Thoracic aorta (tissue), 2 donors: ENCODE measurements around the gene FAM81B. TPM values are rescaled to one million over a fixed set of nuclear protein-coding genes. Genes with fewer than 3 reads are reported as not detected.
"Not testable (repeated sequence)": the region's sequence is repeated elsewhere in the genome, so short reads cannot be mapped to it uniquely, and the experiment has no call there.

ENCODE experiments used
- ATAC-seq: fragments of 150-250 bp; one replicate; pipeline ENCODE4 v1.8.0; 2017; ENCODE audit warnings: low read depth; ENCODE audit not compliant: insufficient number of reproducible peaks, low FRiP score
- DNase-seq: peaks from one replicate; pipeline ENCODE4 v3.0.0-alpha.2; 2020; ENCODE audit warnings: low spot score
- H3K27ac ChIP-seq, 2 donors: fragments of 200-600 bp; sonication (generic); 1 replicate in 1 of 2; 2 replicates in 1 of 2; pipeline ENCODE4 v1.5.1; 2016; ENCODE audit warnings: mild to moderate bottlenecking in 2 of 2, moderate library complexity in 2 of 2
- H3K27me3 ChIP-seq: fragments of 200-600 bp; sonication (generic); replicated peaks from 2 replicates; pipeline ENCODE4 v1.6.0; 2016; ENCODE audit warnings: mild to moderate bottlenecking; ENCODE audit not compliant: insufficient read depth
- H3K36me3 ChIP-seq: fragments of 200-600 bp; sonication (generic); one replicate; pipeline ENCODE4 v1.5.1; 2016
- H3K4me1 ChIP-seq, 2 donors: fragments of 200-600 bp; sonication (generic); 1 replicate in 1 of 2; 2 replicates in 1 of 2; pipeline versions ENCODE4 v1.5.1 to v1.6.0; 2016; ENCODE audit warnings: low read depth in 2 of 2, mild to moderate bottlenecking in 1 of 2; ENCODE audit not compliant: control insufficient read depth in 1 of 2
- H3K4me3 ChIP-seq: fragments of 200-600 bp; sonication (generic); 2 replicates; pipeline ENCODE4 v1.5.1; 2016; ENCODE audit warnings: mild to moderate bottlenecking
- H3K9me3 ChIP-seq: fragments of 200-600 bp; sonication (generic); 2 replicates; pipeline ENCODE4 v1.5.1; 2016
- total RNA-seq, 2 donors: library from RNA; depleted of rRNA; stranded (reverse); fragments of >200 nt; gene quantifications; one replicate each; pipeline versions ENCODE4 v1.1.0 to v1.2.3, GENCODE V29; 2016
- TF ChIP-seq, protein P1 (sequence below): fragments of 200-600 bp; sonication (generic); IDR thresholded peaks from one replicate; pipeline ENCODE4 v1.5.1; 2019; ENCODE audit warnings: antibody characterized with exemption

FAM81B gene
- total RNA-seq, 2 donors from 2014 or later = not detected

DNA sequence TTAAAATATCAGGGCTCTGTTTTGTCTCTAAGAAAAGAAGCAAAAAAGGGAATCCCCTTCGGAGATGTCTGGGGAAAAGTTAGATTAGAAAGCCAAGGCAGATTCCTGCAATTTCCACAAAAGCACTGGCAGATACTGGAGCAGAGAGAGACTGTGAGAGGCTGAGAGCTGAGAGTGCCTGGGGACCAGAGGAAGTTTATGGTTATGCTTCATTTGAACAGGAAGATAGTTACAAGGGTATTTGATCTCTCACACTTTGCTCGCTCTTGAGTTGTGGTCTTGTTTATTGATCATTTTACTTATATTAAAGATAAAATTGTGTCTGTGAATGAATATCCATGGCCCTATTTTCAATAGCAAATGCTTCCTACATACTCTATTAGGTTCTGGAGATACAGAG, 32.8 kb upstream of the FAM81B start:
- H3K36me3 ChIP-seq = no peaks in the 10 kb centered on the region
- TF ChIP-seq, protein P1, sequence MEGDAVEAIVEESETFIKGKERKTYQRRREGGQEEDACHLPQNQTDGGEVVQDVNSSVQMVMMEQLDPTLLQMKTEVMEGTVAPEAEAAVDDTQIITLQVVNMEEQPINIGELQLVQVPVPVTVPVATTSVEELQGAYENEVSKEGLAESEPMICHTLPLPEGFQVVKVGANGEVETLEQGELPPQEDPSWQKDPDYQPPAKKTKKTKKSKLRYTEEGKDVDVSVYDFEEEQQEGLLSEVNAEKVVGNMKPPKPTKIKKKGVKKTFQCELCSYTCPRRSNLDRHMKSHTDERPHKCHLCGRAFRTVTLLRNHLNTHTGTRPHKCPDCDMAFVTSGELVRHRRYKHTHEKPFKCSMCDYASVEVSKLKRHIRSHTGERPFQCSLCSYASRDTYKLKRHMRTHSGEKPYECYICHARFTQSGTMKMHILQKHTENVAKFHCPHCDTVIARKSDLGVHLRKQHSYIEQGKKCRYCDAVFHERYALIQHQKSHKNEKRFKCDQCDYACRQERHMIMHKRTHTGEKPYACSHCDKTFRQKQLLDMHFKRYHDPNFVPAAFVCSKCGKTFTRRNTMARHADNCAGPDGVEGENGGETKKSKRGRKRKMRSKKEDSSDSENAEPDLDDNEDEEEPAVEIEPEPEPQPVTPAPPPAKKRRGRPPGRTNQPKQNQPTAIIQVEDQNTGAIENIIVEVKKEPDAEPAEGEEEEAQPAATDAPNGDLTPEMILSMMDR = no peak
- H3K4me3 ChIP-seq = no peak overlapping the region
- no peaks in the 10 kb centered on the region for H3K9me3 ChIP-seq
- DNase-seq = no peak
- H3K4me1 ChIP-seq = no peaks in the 10 kb centered on the region
- no peak for ATAC-seq
- H3K27me3 ChIP-seq = no peaks in the 10 kb centered on the region
- H3K27ac ChIP-seq = no peak overlapping the region

- Histone ChIP-seq H3K27me3 (no peaks in the 10 kb centered on the region), H3K4me1 (no peaks in the 10 kb centered on the region), H3K9me3 (no peaks in the 10 kb centered on the region), H3K36me3 (no peaks in the 10 kb centered on the region), H3K4me3 (no peak overlapping the region), H3K27ac (no peak overlapping the region)
- TF ChIP-seq, protein P1 = no peak
- no peak for DNase-seq
- ATAC-seq = no peak
Observed at GRCh38 chr5:95358848-95359247, 32.3 kb upstream of the FAM81B start.

DNA sequence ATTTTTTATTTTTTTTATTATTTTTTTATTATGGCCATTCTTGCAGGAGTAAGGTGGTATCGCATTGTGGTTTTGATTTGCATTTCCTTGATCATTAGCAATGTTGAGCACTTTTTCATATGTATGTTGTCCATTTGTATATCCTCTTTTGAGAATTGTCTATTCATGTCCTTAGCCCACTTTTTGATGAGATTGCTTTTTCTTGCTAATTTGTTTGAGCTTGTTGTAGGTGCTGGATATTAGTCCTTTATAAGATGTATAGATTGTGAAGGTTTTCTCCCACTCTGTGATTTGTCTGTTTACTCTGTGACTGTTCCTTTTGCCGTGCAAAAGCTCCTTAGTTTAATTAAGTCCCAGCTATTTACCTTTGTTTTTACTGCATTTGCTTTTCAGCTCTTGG, 30.5 kb upstream of the FAM81B start:
- not testable (repeated sequence) for H3K4me1 ChIP-seq, ATAC-seq, H3K9me3 ChIP-seq, H3K36me3 ChIP-seq, H3K27ac ChIP-seq, H3K27me3 ChIP-seq, DNase-seq, H3K4me3 ChIP-seq

DNA sequence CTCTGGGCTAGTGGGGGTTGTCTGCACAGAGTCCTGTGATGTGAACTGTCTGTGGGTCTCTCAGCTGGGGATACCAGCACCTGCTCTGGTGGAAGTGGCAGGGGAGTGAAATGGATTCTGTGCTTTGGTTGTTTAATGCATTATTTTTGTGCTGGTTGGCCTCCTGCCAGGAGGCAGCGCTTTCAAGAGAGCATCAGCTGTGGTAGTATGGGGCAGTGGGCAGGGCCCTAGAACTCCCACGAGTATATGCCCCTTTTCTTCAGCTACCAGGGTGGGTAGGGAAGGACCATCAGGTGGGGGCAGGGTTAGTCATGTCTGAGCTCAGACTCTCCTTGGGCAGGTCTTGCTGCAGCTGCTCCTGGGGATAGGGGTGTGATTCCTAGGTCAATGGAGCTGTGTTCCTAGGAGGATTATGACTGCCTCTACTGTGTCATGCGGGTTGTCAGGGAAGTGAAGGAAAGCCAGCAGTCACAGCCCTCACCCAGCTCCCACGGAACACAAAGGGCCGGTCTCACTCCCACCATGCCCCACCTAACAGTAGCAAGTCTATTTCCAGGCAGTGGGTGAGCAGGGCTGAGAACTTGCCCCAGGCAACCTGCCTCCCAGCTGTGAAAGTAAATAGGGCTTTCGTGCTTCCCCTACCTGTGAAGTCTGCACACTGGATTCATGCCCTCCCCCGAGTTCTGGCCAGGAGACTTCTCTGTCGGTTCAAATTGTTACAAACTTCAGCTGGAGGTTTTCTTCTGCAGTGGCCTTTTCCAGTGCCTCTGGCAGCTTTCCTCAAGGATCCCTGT, 25.7 kb upstream of the FAM81B start:
- TF ChIP-seq, protein P1 = no peak
- Histone ChIP-seq H3K4me3 (no peak overlapping the region), H3K27me3 (no peaks in the 10 kb centered on the region), H3K27ac (no peak overlapping the region), H3K4me1 (no peaks in the 10 kb centered on the region), H3K9me3 (peaks cover 5% of the 10 kb centered on the region), H3K36me3 (no peaks in the 10 kb centered on the region)
- no peak for DNase-seq
- no peak for ATAC-seq

- Histone ChIP-seq H3K4me3 (no peak overlapping the region), H3K4me1 (no peaks in the 10 kb centered on the region), H3K9me3 (no peaks in the 10 kb centered on the region), H3K36me3 (no peaks in the 10 kb centered on the region), H3K27me3 (no peaks in the 10 kb centered on the region), H3K27ac (no peak overlapping the region)
- no peak for ATAC-seq
- no peak for DNase-seq
- TF ChIP-seq, protein P1 = no peak
Observed at GRCh38 chr5:95369782-95370181, 21.4 kb upstream of the FAM81B start.

DNA sequence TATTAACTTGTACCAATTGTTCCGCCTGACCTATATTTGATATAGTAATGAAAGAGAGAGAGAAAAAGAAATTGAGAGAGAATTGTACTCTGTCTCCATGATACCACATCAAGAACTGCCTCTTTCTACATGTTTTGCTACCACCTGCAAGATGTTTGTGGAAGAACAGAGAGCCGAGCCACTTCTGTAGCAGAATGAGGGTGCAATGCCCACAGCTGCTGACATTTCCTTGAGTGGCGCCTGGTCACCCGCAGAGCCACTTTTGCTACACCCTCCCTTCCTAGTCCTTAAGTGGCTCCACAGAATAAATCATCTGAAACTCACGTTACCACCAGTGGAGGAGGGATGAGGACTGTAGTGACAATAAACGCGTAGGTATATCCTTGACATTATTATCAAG, 17.1 kb upstream of the FAM81B start:
- Histone ChIP-seq H3K27me3 (no peaks in the 10 kb centered on the region), H3K4me3 (no peak overlapping the region), H3K36me3 (no peaks in the 10 kb centered on the region), H3K9me3 (no peaks in the 10 kb centered on the region), H3K4me1 (no peaks in the 10 kb centered on the region), H3K27ac (no peak overlapping the region)
- DNase-seq (no peak), ATAC-seq (no peak)
- TF ChIP-seq, protein P1 = no peak
